ENCODE data around the gene HAND1. TPM values are rescaled to one million over a fixed set of nuclear protein-coding genes. Genes with fewer than 3 reads are reported as not detected.

The HAND1 gene
- total and polyA plus RNA-seq, 12 donors: 0.94 to 6.8 (median 2.4) TPM; not detected in 5

DNA sequence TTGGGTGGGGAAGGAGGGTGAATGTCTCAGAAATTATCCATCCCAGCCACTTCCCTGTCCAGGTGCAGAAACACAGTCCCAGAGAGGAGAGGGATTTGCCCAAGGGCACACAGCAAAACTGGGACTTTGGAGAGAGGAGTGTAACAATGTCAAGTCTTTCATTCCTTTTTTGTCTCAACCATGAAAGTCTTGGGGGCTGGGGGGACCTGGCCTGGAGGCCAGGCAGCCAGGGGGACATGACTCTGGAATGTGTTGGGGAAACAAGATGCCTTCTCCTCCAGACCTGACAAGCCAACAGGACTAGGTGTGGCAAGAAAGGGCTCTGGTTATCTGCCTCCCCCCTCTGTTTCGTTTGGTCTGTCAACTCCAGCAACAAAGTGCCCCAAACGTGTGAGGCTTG, 13.9 kb upstream of the HAND1 start:
- intact Hi-C loops (cut with DNase I): no loop called here
- Histone ChIP-seq H3K4me1 (replicated peaks in 1 of 2) (no peaks in the 10 kb centered on the region), H3K36me3 (replicated peaks in 1 of 2) (no peaks in the 10 kb centered on the region), H3K27ac (no peak overlapping the region), H3K9me3 (replicated peaks in 1 of 3) (no peaks in the 10 kb centered on the region), H3K27me3 (peaks cover 34% of the 10 kb centered on the region), H3K4me3 (no peak overlapping the region)
- 64 to 82% (median 75%) methylated on average over 2 of the region's 2 CpGs for WGBS, 4 donors
- TF ChIP-seq, protein P1, sequence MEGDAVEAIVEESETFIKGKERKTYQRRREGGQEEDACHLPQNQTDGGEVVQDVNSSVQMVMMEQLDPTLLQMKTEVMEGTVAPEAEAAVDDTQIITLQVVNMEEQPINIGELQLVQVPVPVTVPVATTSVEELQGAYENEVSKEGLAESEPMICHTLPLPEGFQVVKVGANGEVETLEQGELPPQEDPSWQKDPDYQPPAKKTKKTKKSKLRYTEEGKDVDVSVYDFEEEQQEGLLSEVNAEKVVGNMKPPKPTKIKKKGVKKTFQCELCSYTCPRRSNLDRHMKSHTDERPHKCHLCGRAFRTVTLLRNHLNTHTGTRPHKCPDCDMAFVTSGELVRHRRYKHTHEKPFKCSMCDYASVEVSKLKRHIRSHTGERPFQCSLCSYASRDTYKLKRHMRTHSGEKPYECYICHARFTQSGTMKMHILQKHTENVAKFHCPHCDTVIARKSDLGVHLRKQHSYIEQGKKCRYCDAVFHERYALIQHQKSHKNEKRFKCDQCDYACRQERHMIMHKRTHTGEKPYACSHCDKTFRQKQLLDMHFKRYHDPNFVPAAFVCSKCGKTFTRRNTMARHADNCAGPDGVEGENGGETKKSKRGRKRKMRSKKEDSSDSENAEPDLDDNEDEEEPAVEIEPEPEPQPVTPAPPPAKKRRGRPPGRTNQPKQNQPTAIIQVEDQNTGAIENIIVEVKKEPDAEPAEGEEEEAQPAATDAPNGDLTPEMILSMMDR (IDR thresholded peaks at IDR 0.05): no peak
- TF ChIP-seq POLR2A (IDR thresholded peaks at IDR 0.05): no peak
- DNase-seq: no peak

DNA sequence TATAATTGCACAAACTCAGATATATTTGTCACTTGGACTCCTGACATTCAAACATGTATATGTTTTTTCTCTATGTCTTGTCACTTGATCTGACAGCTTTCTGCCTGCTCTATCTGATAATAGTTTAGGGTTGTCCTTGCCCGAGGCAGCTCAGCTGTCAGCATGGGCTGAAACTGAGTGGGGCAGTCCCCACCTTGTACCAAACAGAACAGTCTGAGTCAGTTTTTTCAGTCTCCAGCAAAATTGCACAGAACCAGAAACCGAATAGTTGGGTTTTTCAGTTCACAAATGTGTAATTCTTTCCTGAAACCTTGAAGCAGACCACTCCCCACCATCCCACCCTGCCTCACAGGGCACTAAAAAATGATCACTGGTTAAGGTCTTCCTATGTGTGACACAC, 9.5 kb upstream of the HAND1 start:
- no peak overlapping the region for H3K27ac ChIP-seq
- peaks cover 70% of the 10 kb centered on the region for H3K27me3 ChIP-seq
- WGBS, 4 donors: 19 to 32% (median 31%) methylated on average over 2 of the region's 2 CpGs
- TF ChIP-seq, protein P1 (IDR thresholded peaks at IDR 0.05): no peak
- no peak for TF ChIP-seq POLR2A (IDR thresholded peaks at IDR 0.05)
- no peaks in the 10 kb centered on the region for H3K36me3 ChIP-seq (replicated peaks in 1 of 2)
- no peak overlapping the region for H3K4me3 ChIP-seq
- intact Hi-C loops (cut with DNase I): no loop called here
- no peak for DNase-seq
- H3K9me3 ChIP-seq (replicated peaks in 1 of 3): no peaks in the 10 kb centered on the region
- peaks cover 0 to 4% of the 10 kb centered on the region in 2 donors for H3K4me1 ChIP-seq (replicated peaks in 1 of 2)

DNA sequence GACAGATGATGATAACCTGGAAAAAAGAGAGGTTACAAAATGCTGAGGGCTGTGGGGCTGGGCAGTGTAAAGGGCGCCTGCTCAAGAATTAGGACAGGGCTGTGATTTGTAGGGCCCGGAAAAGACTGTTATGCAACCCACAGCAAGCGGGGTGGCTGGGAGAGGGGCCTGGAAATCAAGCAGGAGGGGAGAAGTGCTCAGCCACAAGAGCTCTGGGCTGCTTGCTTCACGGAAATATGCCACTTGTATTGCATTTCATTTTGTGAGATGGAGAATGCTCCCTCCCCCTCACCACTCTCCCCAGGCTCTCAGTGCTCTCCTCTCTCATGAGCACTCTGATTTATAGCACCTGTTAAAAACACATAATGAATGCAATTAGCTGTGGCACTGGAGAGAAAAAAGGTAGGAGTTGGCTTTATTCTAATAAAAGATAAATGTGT, 8.4 kb upstream of the HAND1 start:
- H3K27ac ChIP-seq: no peak overlapping the region
- TF ChIP-seq, protein P1 (IDR thresholded peaks at IDR 0.05): no peak
- no peak for TF ChIP-seq POLR2A (IDR thresholded peaks at IDR 0.05)
- H3K36me3 ChIP-seq (replicated peaks in 1 of 2): no peaks in the 10 kb centered on the region
- peaks cover 0 to 5% of the 10 kb centered on the region in 2 donors for H3K4me1 ChIP-seq (replicated peaks in 1 of 2)
- H3K9me3 ChIP-seq (replicated peaks in 1 of 3): no peaks in the 10 kb centered on the region
- WGBS, 4 donors: 8 to 18% (median 15%) methylated on average over 4 of the region's 4 CpGs
- H3K4me3 ChIP-seq: no peak overlapping the region
- peaks cover 81% of the 10 kb centered on the region for H3K27me3 ChIP-seq
- DNase-seq: peak in 1 of 7 donors; percentile 53
- intact Hi-C loops (cut with DNase I): no loop called here

DNA sequence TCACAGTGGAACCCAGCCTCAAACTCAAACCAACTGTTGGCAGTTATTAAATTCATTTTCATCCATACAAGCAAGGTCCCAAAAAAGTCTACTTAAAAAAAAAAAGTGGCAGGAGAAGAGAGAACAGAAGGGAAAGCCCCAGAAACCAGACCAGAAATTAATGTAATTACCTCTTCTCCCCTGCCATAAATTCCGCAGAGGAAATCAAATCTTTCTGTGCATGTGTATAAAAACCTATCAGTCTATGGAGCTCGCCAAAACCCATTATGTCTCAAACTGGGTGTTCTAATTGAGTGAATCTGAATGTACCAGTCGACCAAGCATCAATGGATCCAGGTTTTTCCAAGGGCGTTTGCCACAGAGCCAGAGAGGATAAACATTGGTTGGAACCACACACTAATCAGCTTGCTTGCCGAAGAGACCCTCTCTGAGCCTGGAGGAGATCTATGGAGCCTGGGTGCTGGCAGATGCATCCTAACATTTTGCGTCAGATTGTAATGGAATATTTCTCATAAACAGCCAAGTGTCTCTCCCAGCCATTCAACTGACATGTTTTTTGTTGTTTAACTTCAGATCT, 7.9 kb upstream of the HAND1 start:
- no peak overlapping the region for H3K27ac ChIP-seq
- peaks cover 0 to 5% of the 10 kb centered on the region in 2 donors for H3K4me1 ChIP-seq (replicated peaks in 1 of 2)
- TF ChIP-seq, protein P1 (IDR thresholded peaks at IDR 0.05): no peak
- no peak for TF ChIP-seq POLR2A (IDR thresholded peaks at IDR 0.05)
- H3K4me3 ChIP-seq: no peak overlapping the region
- H3K27me3 ChIP-seq: peaks cover 86% of the 10 kb centered on the region
- 17 to 25% (median 20%) methylated on average over 6 of the region's 6 CpGs for WGBS, 4 donors
- no peaks in the 10 kb centered on the region for H3K9me3 ChIP-seq (replicated peaks in 1 of 3)
- DNase-seq: peak in 1 of 7 donors; percentile 44
- no peaks in the 10 kb centered on the region for H3K36me3 ChIP-seq (replicated peaks in 1 of 2)
- intact Hi-C loops (cut with DNase I): no loop called here

All from adrenal gland (tissue), 12 donors.